HCT116 (cell line): ENCODE results near the gene VPS9D1. TPM values are rescaled to one million over a fixed set of nuclear protein-coding genes. Genes with fewer than 3 reads are reported as not detected.

Experiments
- ATAC-seq: fragments of 200-7000 bp; cut with Tn5 transposase; 2 replicates; pipeline ENCODE4 v1.9.1; 2020; ENCODE audit warnings: mild to moderate bottlenecking, moderate library complexity
- BruUV-seq: library from RNA; stranded (reverse); fragments of 400-500 nt; replicated peaks from 2 replicates; lab custom pipeline; 2021; lab: Mats Ljungman, UMichigan
- CTCF ChIA-PET: fragments of 300-600 bp; sonication (Branson Sonifier 250); formaldehyde crosslinking; loops from one replicate; lab custom pipeline; 2021; ENCODE audit warnings: antibody characterized with exemption; lab: Charles Lee
- POLR2A ChIA-PET: fragments of 300-600, 350-600 bp; sonication (Branson Sonifier 250); formaldehyde crosslinking; loops from one replicate; lab custom pipeline; 2021; ENCODE audit warnings: antibody characterized with exemption; lab: Charles Lee
- RAD21 ChIA-PET, 2 experiments: fragments of 300-600 bp; sonication (Branson Sonifier 250); formaldehyde crosslinking; loops; one replicate each; lab custom pipeline; 2023; ENCODE audit warnings: low total read pairs in 2 of 2; ENCODE audit not compliant: uncharacterized antibody in 2 of 2, unreplicated experiment in 2 of 2, low non-redundant PET in 1 of 2; lab: Charles Lee
- DNase-seq: peaks from one replicate; pipeline ENCODE4 v3.0.0-alpha.2; 2010; ENCODE audit warnings: low read depth, low spot score
- H2AFZ ChIP-seq: fragments of 200-600 bp; shearing (Covaris generic), sonication (generic); 2 replicates; pipeline ENCODE4 v1.6.1; 2017; ENCODE audit warnings: low read depth, mixed run types, mixed read lengths, antibody characterized with exemption, low read length; ENCODE audit not compliant: poor library complexity, severe bottlenecking
- H3K27ac ChIP-seq: 2 replicates; pipeline ENCODE4 v1.5.1; 2012; ENCODE audit warnings: low read depth, low read length
- H3K27me3 ChIP-seq: fragments of 200-600 bp; sonication (generic); 2 replicates; pipeline ENCODE4 v1.6.1; 2016; ENCODE audit warnings: mixed run types, low read length, mixed read lengths; ENCODE audit not compliant: insufficient read depth
- H3K36me3 ChIP-seq, 2 experiments: fragments of 200-500 bp in 1 of 2; fragments of 200-600 bp in 1 of 2; sonication (Bioruptor generic) in 1 of 2; sonication (generic) in 1 of 2; 2 replicates each; pipeline versions ENCODE4 v1.5.1 to v1.6.1; 2014 to 2016; ENCODE audit warnings: low read length in 2 of 2, inconsistent platforms in 1 of 2, mixed read lengths in 1 of 2, mixed run types in 1 of 2; ENCODE audit not compliant: insufficient read depth in 2 of 2, control insufficient read depth in 1 of 2
- H3K4me1 ChIP-seq, 2 experiments: fragments of 200-600 bp in 1 of 2; sonication (generic) in 1 of 2; 2 replicates each; pipeline versions ENCODE4 v1.5.1 to v1.6.1; 2012 to 2017; ENCODE audit warnings: low read length in 2 of 2, inconsistent platforms in 1 of 2, mild to moderate bottlenecking in 1 of 2, mixed read lengths in 1 of 2, mixed run types in 1 of 2, moderate library complexity in 1 of 2; ENCODE audit not compliant: insufficient read depth in 2 of 2, control insufficient read depth in 1 of 2
- H3K4me2 ChIP-seq: fragments of 200-600 bp; sonication (generic); 2 replicates; pipeline ENCODE4 v1.6.1; 2017; ENCODE audit warnings: mixed run types, low read length, mixed read lengths
- H3K4me3 ChIP-seq, 2 experiments: fragments of 200-600 bp in 1 of 2; sonication (generic) in 1 of 2; replicated peaks in 1 of 2; 2 replicates each; pipeline ENCODE4 v1.5.1; 2011 to 2016; ENCODE audit warnings: low read length in 2 of 2, control low read depth in 1 of 2, low read depth in 1 of 2, mild to moderate bottlenecking in 1 of 2, mixed read lengths in 1 of 2, mixed run types in 1 of 2
- H3K79me2 ChIP-seq: fragments of 200-600 bp; sonication (generic); 2 replicates; pipeline ENCODE4 v1.6.1; 2017; ENCODE audit warnings: mild to moderate bottlenecking, mixed run types, low read length, moderate library complexity, mixed read lengths; ENCODE audit not compliant: insufficient read depth
- H3K9ac ChIP-seq: fragments of 200-600 bp; sonication (generic); 2 replicates; pipeline ENCODE4 v1.6.1; 2016; ENCODE audit warnings: low read length, mixed read lengths
- H3K9me2 ChIP-seq: fragments of 200-600 bp; sonication (generic), shearing (Covaris generic); 2 replicates; pipeline ENCODE4 v1.6.1; 2017; ENCODE audit warnings: mixed run types, mild to moderate bottlenecking, moderate library complexity; ENCODE audit not compliant: insufficient read depth
- H3K9me3 ChIP-seq, 2 experiments: fragments of 200-500 bp in 1 of 2; fragments of 200-600 bp in 1 of 2; sonication (Bioruptor generic) in 1 of 2; sonication (generic) in 1 of 2; 2 replicates each; pipeline ENCODE4 v1.6.1; 2014 to 2017; ENCODE audit warnings: low read length in 2 of 2, mixed read lengths in 2 of 2, inconsistent platforms in 1 of 2, low read depth in 1 of 2, mild to moderate bottlenecking in 1 of 2, mixed run types in 1 of 2, moderate library complexity in 1 of 2; ENCODE audit not compliant: control insufficient read depth in 1 of 2, insufficient read depth in 1 of 2
- H4K20me1 ChIP-seq: fragments of 200-600 bp; sonication (generic), shearing (Covaris generic); 2 replicates; pipeline ENCODE4 v1.6.1; 2017; ENCODE audit warnings: mixed run types, mild to moderate bottlenecking, moderate library complexity; ENCODE audit not compliant: insufficient read depth
- CBX3 ChIP-seq: IDR thresholded peaks from 2 replicates; pipeline ENCODE4 v1.6.1; 2012; ENCODE audit warnings: low read depth
- CEBPB ChIP-seq: IDR thresholded peaks from 2 replicates; pipeline ENCODE4 v1.6.1; 2012; ENCODE audit warnings: low read depth
- FOSL1 ChIP-seq: IDR thresholded peaks from 2 replicates; pipeline ENCODE4 v1.6.1; 2012; ENCODE audit warnings: low read depth
- JUND ChIP-seq: IDR thresholded peaks from 2 replicates; pipeline ENCODE4 v1.6.1; 2012
- POLR2AphosphoS5 ChIP-seq: IDR thresholded peaks from 2 replicates; pipeline ENCODE4 v1.6.1; 2011; ENCODE audit warnings: mild to moderate bottlenecking, low read depth, low read length, moderate library complexity
- RAD21 ChIP-seq: IDR thresholded peaks from 2 replicates; pipeline ENCODE4 v1.6.1; 2012; ENCODE audit warnings: low read depth, mild to moderate bottlenecking
- TCF7L2 ChIP-seq: IDR thresholded peaks from 2 replicates; pipeline ENCODE4 v1.7.0; 2011; ENCODE audit warnings: borderline replicate concordance, inconsistent platforms; ENCODE audit not compliant: insufficient read depth, insufficient read length; ENCODE audit errors: extremely low read depth
- YY1 ChIP-seq: IDR thresholded peaks from 2 replicates; pipeline ENCODE4 v1.6.1; 2011; ENCODE audit warnings: low read length, low read depth, moderate library complexity, mild to moderate bottlenecking; ENCODE audit not compliant: insufficient replicate concordance; ENCODE audit errors: extremely low read depth
- ZBTB33 ChIP-seq: IDR thresholded peaks from 2 replicates; pipeline ENCODE4 v1.6.1; 2011; ENCODE audit warnings: mild to moderate bottlenecking, low read length, moderate library complexity; ENCODE audit not compliant: insufficient replicate concordance; ENCODE audit errors: extremely low read depth
- ZFX ChIP-seq: fragments of 450-650 bp; IDR thresholded peaks from 2 replicates; pipeline ENCODE4 v1.6.1; 2017
- ZNF274 ChIP-seq: fragments of 200-500 bp; sonication (Bioruptor generic); IDR thresholded peaks from 2 replicates; pipeline ENCODE4 v1.6.1; 2014; ENCODE audit warnings: mild to moderate bottlenecking, low read depth, low read length, inconsistent platforms
- intact Hi-C: fragments of 100-400 bp; cut with micrococcal nuclease; formaldehyde crosslinking; loops from 2 replicates; pipeline ENCODE4 v1.10.0; 2022
- total RNA-seq: library from RNA; stranded (reverse); gene quantifications from one replicate; pipeline ENCODE4 v1.2.1, GENCODE V29; 2021; ENCODE audit not compliant: unreplicated experiment

The VPS9D1 gene
- total RNA-seq, 1 experiment from 2014 or later = 4.2 TPM

GRCh38 chr16:89691231-89691985, 29.3 kb downstream of the VPS9D1 start:
- Histone ChIP-seq H3K79me2 (peaks cover 30% of the 10 kb centered on the region), H3K9me3 (no peaks in the 10 kb centered on the region), H3K27me3 (no peaks in the 10 kb centered on the region), H4K20me1 (no peaks in the 10 kb centered on the region), H3K4me2 (no peak overlapping the region), H3K4me1 (peaks cover 7 to 13% of the 10 kb centered on the region in 2 experiments), H2AFZ (no peak overlapping the region), H3K36me3 (peaks cover 27 to 57% of the 10 kb centered on the region in 2 experiments; a peak in 3 of 4 replicates), H3K4me3 (no peak overlapping the region), H3K27ac (no peak overlapping the region), H3K9ac (no peak overlapping the region), H3K9me2 (no peaks in the 10 kb centered on the region)
- no peak for TF ChIP-seq ZFX
- TF ChIP-seq CBX3 = no peak
- TF ChIP-seq FOSL1 = no peak
- TF ChIP-seq JUND = no peak
- no peak for TF ChIP-seq TCF7L2
- no peak for TF ChIP-seq ZNF274
- no peak for TF ChIP-seq ZBTB33
- no peak for TF ChIP-seq RAD21
- TF ChIP-seq CEBPB = no peak
- no peak for TF ChIP-seq POLR2AphosphoS5
- no peak for TF ChIP-seq YY1
- no peak for DNase-seq
- ChIA-PET CTCF (no interaction called here), POLR2A (no interaction called here), RAD21 (interaction anchor here in 1 of 2 experiments (0.7 kb wide), 1 partner anchor 231 kb away, joined by 3 read pairs; no protein-coding TSS in a partner anchor)
- no TSS peak for BruUV-seq
- no peak for ATAC-seq
- intact Hi-C loops = no loop called here
